GM12872 (cell line): ENCODE results near the gene ARID4B.

Source experiments
- CTCF ChIP-seq: IDR thresholded peaks from 3 replicates; pipeline ENCODE4 v1.5.1; 2011; ENCODE audit warnings: low read depth, mild to moderate bottlenecking, low read length, moderate library complexity; ENCODE audit not compliant: insufficient read depth

The ARID4B gene

GRCh38 chr1:235130766-235131270 lies 197.2 kb downstream of the ARID4B start:
- TF ChIP-seq CTCF: no peak

GRCh38 chr1:235129774-235130570 lies 198.0 kb downstream of the ARID4B start:
- TF ChIP-seq CTCF: no peak

GRCh38 chr1:235128456-235129328 lies 199.3 kb downstream of the ARID4B start, which contains the start of gene TOMM20:
Gene TOMM20 (minus strand): TSS chr1:235128837. CDS start chr1:235128715, 122 bp downstream.
- no peak for TF ChIP-seq CTCF

GRCh38 chr1:235127732-235128455 lies 200.1 kb downstream of the ARID4B start:
- TF ChIP-seq CTCF: no peak

GRCh38 chr1:235127203-235127602 lies 200.8 kb downstream of the ARID4B start:
- TF ChIP-seq CTCF: no peak

- TF ChIP-seq CTCF: no peak
These were observed 203.3 kb downstream of the ARID4B start for GRCh38 chr1:235124665-235125064.
